K562 (cell line): ENCODE data around the gene ATP5MK. TPM values are rescaled to one million over a fixed set of nuclear protein-coding genes. Genes with fewer than 3 reads are reported as not detected.
A peak's percentile ranks its signal among the peaks of the same experiment; 100 is the strongest.

Experiments
- CHAMP1 ChIP-seq: fragments of 450-650 bp; IDR thresholded peaks from 2 replicates; pipeline ENCODE4 v1.6.1; 2016; ENCODE audit warnings: mild to moderate bottlenecking
- CXXC5 ChIP-seq: fragments of 250-450 bp; sonication (Bioruptor Pico); IDR thresholded peaks from 2 replicates; pipeline ENCODE4 v1.8.0; 2022; ENCODE audit warnings: inconsistent platforms, mild to moderate bottlenecking, moderate library complexity
- ETV6 ChIP-seq, 3 experiments: fragments of 150-350 bp in 1 of 3; sonication (generic) in 1 of 3; formaldehyde crosslinking in 1 of 3; IDR thresholded peaks; 2 replicates each; pipeline versions ENCODE4 v1.6.1 to v1.8.0; 2014 to 2022; ENCODE audit warnings: borderline replicate concordance in 2 of 3, low read depth in 2 of 3, antibody characterized with exemption in 1 of 3, low read length in 1 of 3, mild to moderate bottlenecking in 1 of 3, missing genetic modification reagents in 1 of 3
- GTF2F1 ChIP-seq: IDR thresholded peaks from 2 replicates; pipeline ENCODE4 v1.6.1; 2011; ENCODE audit warnings: low read depth, low read length, improper control_type of control experiment
- HMBOX1 ChIP-seq: sonication (generic); IDR thresholded peaks from 2 replicates; pipeline ENCODE4 v1.6.1; 2016
- HNRNPLL ChIP-seq: fragments of 200-400 bp; formaldehyde crosslinking; IDR thresholded peaks from 2 replicates; pipeline ENCODE4 v1.6.1; 2017; ENCODE audit warnings: low read length, low read depth, mild to moderate bottlenecking; ENCODE audit not compliant: poor library complexity, severe bottlenecking
- MLLT1 ChIP-seq, 2 experiments: fragments of 450-650 bp; IDR thresholded peaks; 2 replicates each; pipeline ENCODE4 v1.6.1; 2016
- SIX5 ChIP-seq, 2 experiments: IDR thresholded peaks; 2 replicates each; pipeline ENCODE4 v1.6.1; 2011; ENCODE audit warnings: low read length in 2 of 2, borderline replicate concordance in 1 of 2, low read depth in 1 of 2, mild to moderate bottlenecking in 1 of 2, moderate library complexity in 1 of 2; ENCODE audit not compliant: insufficient read depth in 1 of 2
- ZNF592 ChIP-seq: fragments of 450-650 bp; IDR thresholded peaks from 2 replicates; pipeline ENCODE4 v1.6.1; 2017; ENCODE audit warnings: antibody characterized with exemption, mild to moderate bottlenecking
- polyA plus RNA-seq, 8 experiments: library from polyadenylated mRNA; depleted of rRNA in 4 of 8; stranded (reverse) in 5 of 8; unstranded in 3 of 8; fragments of >200 nt; fragmentation: Nextera tagmentation in 2 of 8; fragmentation: Illumina TruSeq in 1 of 8; extraction: Ambion mirVana in 2 of 8; extraction: Trizol in 1 of 8; gene quantifications; 2 replicates each; pipeline versions ENCODE4 v1.2.1 to v1.2.3, GENCODE V29; 2011 to 2014; ENCODE audit warnings: inconsistent platforms in 1 of 8, missing spikeins in 1 of 8
- total RNA-seq, 7 experiments: library from RNA; depleted of rRNA in 6 of 7; stranded (reverse); fragments of >200 nt in 6 of 7; fragmentation: Illumina TruSeq in 2 of 7; extraction: Trizol in 2 of 7; gene quantifications; 2 replicates each; pipeline versions ENCODE4 v1.2.1 to v1.2.3, GENCODE V29; 2011 to 2021; ENCODE audit warnings: low replicate concordance in 1 of 7
- TF ChIP-seq, protein P1 (sequence below): sonication (generic); formaldehyde crosslinking; IDR thresholded peaks from 2 replicates; pipeline ENCODE4 v1.8.0; 2022; ENCODE audit warnings: missing genetic modification reagents, mild to moderate bottlenecking, borderline replicate concordance
- TF ChIP-seq, protein P2 (sequence below): conservative IDR thresholded peaks from 2 replicates; pipeline ENCODE4 v1.6.1; 2011; ENCODE audit warnings: low read depth, mild to moderate bottlenecking, low read length; ENCODE audit not compliant: control insufficient read depth

Gene ATP5MK
- total and polyA plus RNA-seq, 9 of the 15 experiments (the other 6 are each of a cell fraction or from before 2014, with no cell fraction given): 182 to 1,810 (median 741) TPM

- no peak for TF ChIP-seq ETV6 (IDR thresholded peaks at IDR 0.05; ENCODE audit: borderline replicate concordance in 1 of 2, low read depth in 2 of 2, low read length in 1 of 2)
- no peak for TF ChIP-seq ETV6 (CRISPR knock-in tag; IDR thresholded peaks at IDR 0.05; ENCODE audit: borderline replicate concordance)
- no peak for TF ChIP-seq GTF2F1
- TF ChIP-seq, protein P1, sequence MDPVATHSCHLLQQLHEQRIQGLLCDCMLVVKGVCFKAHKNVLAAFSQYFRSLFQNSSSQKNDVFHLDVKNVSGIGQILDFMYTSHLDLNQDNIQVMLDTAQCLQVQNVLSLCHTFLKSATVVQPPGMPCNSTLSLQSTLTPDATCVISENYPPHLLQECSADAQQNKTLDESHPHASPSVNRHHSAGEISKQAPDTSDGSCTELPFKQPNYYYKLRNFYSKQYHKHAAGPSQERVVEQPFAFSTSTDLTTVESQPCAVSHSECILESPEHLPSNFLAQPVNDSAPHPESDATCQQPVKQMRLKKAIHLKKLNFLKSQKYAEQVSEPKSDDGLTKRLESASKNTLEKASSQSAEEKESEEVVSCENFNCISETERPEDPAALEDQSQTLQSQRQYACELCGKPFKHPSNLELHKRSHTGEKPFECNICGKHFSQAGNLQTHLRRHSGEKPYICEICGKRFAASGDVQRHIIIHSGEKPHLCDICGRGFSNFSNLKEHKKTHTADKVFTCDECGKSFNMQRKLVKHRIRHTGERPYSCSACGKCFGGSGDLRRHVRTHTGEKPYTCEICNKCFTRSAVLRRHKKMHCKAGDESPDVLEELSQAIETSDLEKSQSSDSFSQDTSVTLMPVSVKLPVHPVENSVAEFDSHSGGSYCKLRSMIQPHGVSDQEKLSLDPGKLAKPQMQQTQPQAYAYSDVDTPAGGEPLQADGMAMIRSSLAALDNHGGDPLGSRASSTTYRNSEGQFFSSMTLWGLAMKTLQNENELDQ (CRISPR knock-in tag): no peak
- no peak for TF ChIP-seq CHAMP1
- TF ChIP-seq MLLT1 (IDR thresholded peaks at IDR 0.05): no peak
- TF ChIP-seq ZNF592: 0 out of 2 replicates have a peak, but pooled peaks have one; percentile 42
- TF ChIP-seq HNRNPLL: no peak
- TF ChIP-seq, protein P2, sequence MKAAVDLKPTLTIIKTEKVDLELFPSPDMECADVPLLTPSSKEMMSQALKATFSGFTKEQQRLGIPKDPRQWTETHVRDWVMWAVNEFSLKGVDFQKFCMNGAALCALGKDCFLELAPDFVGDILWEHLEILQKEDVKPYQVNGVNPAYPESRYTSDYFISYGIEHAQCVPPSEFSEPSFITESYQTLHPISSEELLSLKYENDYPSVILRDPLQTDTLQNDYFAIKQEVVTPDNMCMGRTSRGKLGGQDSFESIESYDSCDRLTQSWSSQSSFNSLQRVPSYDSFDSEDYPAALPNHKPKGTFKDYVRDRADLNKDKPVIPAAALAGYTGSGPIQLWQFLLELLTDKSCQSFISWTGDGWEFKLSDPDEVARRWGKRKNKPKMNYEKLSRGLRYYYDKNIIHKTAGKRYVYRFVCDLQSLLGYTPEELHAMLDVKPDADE: 0 out of 2 replicates have a peak, but pooled peaks have one; percentile 17
- peak; percentile 29 for TF ChIP-seq CXXC5 (CRISPR knock-in tag)
- TF ChIP-seq HMBOX1: no peak
- TF ChIP-seq SIX5 (IDR thresholded peaks at IDR 0.05; ENCODE audit: borderline replicate concordance in 1 of 2, insufficient read depth in 1 of 2, low read depth in 1 of 2, low read length in 2 of 2): peak; percentile 24 to 44; a peak in 1 of 4 replicates
Observed at GRCh38 chr10:103350517-103351260, 45.6 kb downstream of the ATP5MK start, which contains the start of gene PCGF6 (continued).
